Endothelial cell of umbilical vein (primary cell): ENCODE results near the gene SLC16A11. TPM values are rescaled to one million over a fixed set of nuclear protein-coding genes. Genes with fewer than 3 reads are reported as not detected.

Experiments used
- BruUV-seq: library from RNA; stranded (reverse); fragments of 400-500 nt; replicated peaks from 2 replicates; lab custom pipeline; 2021; lab: Mats Ljungman, UMichigan
- CTCF ChIA-PET: fragments of 300-600, 350-600 bp; sonication (Branson Sonifier 250); formaldehyde crosslinking; loops from one replicate; lab custom pipeline; 2021; ENCODE audit warnings: antibody characterized with exemption, inconsistent platforms; lab: Charles Lee
- POLR2A ChIA-PET: fragments of 300-600, 350-600 bp; sonication (Branson Sonifier 250); formaldehyde crosslinking; loops from one replicate; lab custom pipeline; 2021; ENCODE audit warnings: antibody characterized with exemption, inconsistent platforms; lab: Charles Lee
- DNase-seq: peaks from one replicate; pipeline ENCODE4 v3.0.0-alpha.2; 2011; ENCODE audit warnings: low read depth, low spot score
- FAIRE-seq: peaks from 2 replicates; lab custom pipeline; 2011; peaks lifted over from hg19 to GRCh38; lab: Jason Lieb, UNC
- H2AFZ ChIP-seq: 2 replicates; pipeline ENCODE4 v1.6.0; 2012; ENCODE audit warnings: low read depth, low read length, control low read depth, inconsistent platforms
- H3K27ac ChIP-seq: 2 replicates; pipeline ENCODE4 v1.5.1; 2011; ENCODE audit warnings: low read depth, mild to moderate bottlenecking, control low read depth, low read length, moderate library complexity; ENCODE audit not compliant: insufficient read depth
- H3K27me3 ChIP-seq, 2 experiments: 2 replicates each; pipeline versions ENCODE4 v1.6.0 to v1.6.1; 2011; ENCODE audit warnings: low read length in 2 of 2, mixed read lengths in 1 of 2; ENCODE audit not compliant: control insufficient read depth in 2 of 2, insufficient read depth in 2 of 2
- H3K36me3 ChIP-seq, 2 experiments: 2 replicates in 1 of 2; 3 replicates in 1 of 2; pipeline ENCODE4 v1.5.1; 2011; ENCODE audit warnings: low read length in 2 of 2, mild to moderate bottlenecking in 1 of 2, moderate library complexity in 1 of 2; ENCODE audit not compliant: control insufficient read depth in 2 of 2, insufficient read depth in 2 of 2; ENCODE audit errors: extremely low read depth in 1 of 2
- H3K4me1 ChIP-seq: 3 replicates; pipeline ENCODE4 v1.5.1; 2011; ENCODE audit warnings: mild to moderate bottlenecking, low read length; ENCODE audit not compliant: control insufficient read depth, insufficient read depth; ENCODE audit errors: extremely low read depth
- H3K4me2 ChIP-seq: 2 replicates; pipeline ENCODE4 v1.6.1; 2011; ENCODE audit warnings: low read length, control low read depth, mixed read lengths; ENCODE audit not compliant: insufficient read depth
- H3K4me3 ChIP-seq, 3 experiments: fragments of 200-600 bp in 1 of 3; sonication (generic), shearing (Covaris generic) in 1 of 3; replicated peaks in 1 of 3; 2 replicates each; pipeline ENCODE4 v1.5.1; 2011 to 2016; ENCODE audit warnings: control low read depth in 3 of 3, low read length in 3 of 3, mild to moderate bottlenecking in 2 of 3, inconsistent platforms in 1 of 3, low read depth in 1 of 3, moderate library complexity in 1 of 3; ENCODE audit not compliant: insufficient read depth in 1 of 3
- H3K79me2 ChIP-seq: 2 replicates; pipeline ENCODE4 v1.6.0; 2012; ENCODE audit warnings: low read length, inconsistent platforms; ENCODE audit not compliant: control insufficient read depth, insufficient read depth
- H3K9ac ChIP-seq: replicated peaks from 2 replicates; pipeline ENCODE3; 2011; ENCODE audit warnings: low read length, control low read depth; ENCODE audit not compliant: insufficient read depth; ENCODE audit errors: extremely low read depth
- H3K9me1 ChIP-seq: replicated peaks from 3 replicates; pipeline ENCODE4 v1.6.0; 2011; ENCODE audit warnings: mild to moderate bottlenecking, low read length; ENCODE audit not compliant: control insufficient read depth, insufficient read depth; ENCODE audit errors: extremely low read depth
- H3K9me3 ChIP-seq: replicated peaks from 2 replicates; pipeline ENCODE4 v1.5.1; 2012; ENCODE audit warnings: low read length, inconsistent platforms; ENCODE audit not compliant: control insufficient read depth, insufficient read depth
- H4K20me1 ChIP-seq: replicated peaks from 2 replicates; pipeline ENCODE3; 2011; ENCODE audit warnings: mild to moderate bottlenecking, low read length; ENCODE audit not compliant: control insufficient read depth, insufficient read depth; ENCODE audit errors: extremely low read depth
- EZH2 ChIP-seq: IDR thresholded peaks from 2 replicates; pipeline ENCODE4 v1.6.1; 2012; ENCODE audit warnings: borderline replicate concordance, low read depth, mild to moderate bottlenecking, moderate library complexity, low read length, inconsistent platforms; ENCODE audit not compliant: severe bottlenecking
- FOS ChIP-seq: IDR thresholded peaks from 2 replicates; pipeline ENCODE4 v1.6.1; 2011; ENCODE audit warnings: mild to moderate bottlenecking, low read length, moderate library complexity, borderline replicate concordance; ENCODE audit not compliant: insufficient read depth
- GATA2 ChIP-seq: IDR thresholded peaks from 2 replicates; pipeline ENCODE4 v1.7.0; 2011; ENCODE audit warnings: low read depth, mild to moderate bottlenecking, moderate library complexity, mixed read lengths, low read length; ENCODE audit not compliant: insufficient read length, insufficient read depth
- JUN ChIP-seq: IDR thresholded peaks from 2 replicates; pipeline ENCODE4 v1.6.1; 2011; ENCODE audit warnings: borderline replicate concordance, low read depth; ENCODE audit not compliant: insufficient read length, insufficient read depth
- MYC ChIP-seq: IDR thresholded peaks from one replicate; pipeline ENCODE4 v1.6.1; 2011; ENCODE audit warnings: mild to moderate bottlenecking, low read depth, low read length
- POLR2A ChIP-seq: IDR thresholded peaks from 2 replicates; pipeline ENCODE4 v1.6.1; 2012; ENCODE audit warnings: low read depth, mild to moderate bottlenecking, control low read depth, low read length
- POLR2AphosphoS5 ChIP-seq: IDR thresholded peaks from 2 replicates; pipeline ENCODE4 v1.6.1; 2012; ENCODE audit warnings: low read depth, mild to moderate bottlenecking, control low read depth, low read length, moderate library complexity; ENCODE audit not compliant: insufficient read depth
- dilution Hi-C: fragments of 300-500 bp; cut with MboI; formaldehyde crosslinking; loops from one replicate; pipeline ENCODE4 v1.15.0; 2019; ENCODE audit warnings: low sequenced_read_pairs; ENCODE audit not compliant: extremely low pct_ligation_motif_present
- intact Hi-C: fragments of 100-400 bp; cut with micrococcal nuclease; formaldehyde crosslinking; loops from one replicate; pipeline ENCODE4 v1.10.0; 2022
- polyA plus RNA-seq, 4 experiments: library from polyadenylated mRNA; depleted of rRNA in 3 of 4; stranded (reverse) in 3 of 4; unstranded in 1 of 4; fragments of >200 nt; gene quantifications; 2 replicates each; pipeline versions ENCODE4 v1.2.1 to v1.2.3, GENCODE V29; 2011 to 2012; ENCODE audit warnings: missing spikeins in 1 of 4
- total RNA-seq: library from RNA; stranded (reverse); gene quantifications from 2 replicates; pipeline ENCODE4 v1.2.3, GENCODE V29; 2021
- TF ChIP-seq, protein P1 (sequence below): IDR thresholded peaks from 2 replicates; pipeline ENCODE4 v1.6.1; 2011; ENCODE audit not compliant: insufficient read depth, insufficient read length
- TF ChIP-seq, protein P2 (sequence below), 2 donors: IDR thresholded peaks; 1 replicate in 1 of 2; 2 replicates in 1 of 2; pipeline ENCODE4 v1.5.1; 2011; ENCODE audit warnings: low read length in 2 of 2, mild to moderate bottlenecking in 2 of 2, moderate library complexity in 2 of 2, control low read depth in 1 of 2, inconsistent platforms in 1 of 2, low read depth in 1 of 2; ENCODE audit not compliant: insufficient read depth in 1 of 2; ENCODE audit errors: extremely low read depth in 1 of 2

SLC16A11 gene
- total and polyA plus RNA-seq, 2 donors (not counting 3 experiments of a cell fraction or from before 2014, with no cell fraction given): 0.95 to 1.4 TPM

DNA sequence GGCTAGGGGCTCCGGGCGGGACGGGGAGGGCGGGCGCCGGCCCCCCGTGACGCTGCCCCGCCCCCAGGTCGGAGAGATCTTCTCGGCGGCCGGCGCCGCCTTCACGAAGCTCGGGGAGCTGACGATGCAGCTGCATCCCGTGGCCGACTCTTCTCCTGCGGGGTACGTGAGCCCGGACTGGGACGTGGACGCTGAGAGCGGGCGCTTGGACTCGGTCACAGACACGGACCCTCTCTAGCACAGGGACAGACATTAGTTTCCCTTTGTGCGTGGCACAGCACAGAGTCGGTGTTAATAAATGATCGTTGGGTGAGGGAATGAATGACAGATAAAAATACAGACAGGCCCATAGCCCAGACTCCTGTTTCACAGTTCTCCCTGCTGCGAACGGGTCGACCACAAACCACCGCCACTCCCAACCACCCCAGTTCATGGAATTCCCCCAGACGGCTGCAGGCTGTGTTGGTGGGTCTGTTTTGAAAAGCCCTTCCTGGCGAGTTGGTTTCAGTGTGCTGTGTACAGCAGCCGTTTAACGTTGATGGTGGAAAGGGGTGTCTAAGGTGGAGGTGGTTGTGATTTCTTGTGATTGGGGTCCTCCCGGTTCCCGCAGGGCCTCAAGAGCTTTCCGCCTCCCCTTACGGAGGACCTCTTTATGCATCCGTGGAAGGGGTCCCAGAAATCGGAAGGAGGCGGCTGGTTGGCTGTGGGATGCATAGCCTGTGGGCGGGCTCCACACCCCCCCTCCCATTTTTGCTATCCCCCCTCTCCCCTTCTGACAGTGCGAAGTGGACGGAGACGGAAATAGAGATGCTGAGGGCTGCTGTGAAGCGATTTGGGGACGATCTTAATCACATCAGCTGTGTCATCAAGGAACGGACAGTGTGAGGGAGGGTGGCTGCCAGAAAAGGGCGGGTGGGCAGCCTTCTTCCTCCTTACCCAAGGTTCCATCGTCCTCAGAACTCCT, 28.6 kb downstream of the SLC16A11 start:
- H3K9me3 ChIP-seq: no peaks in the 10 kb centered on the region
- DNase-seq (no peak), FAIRE-seq (peak; percentile 78)
- BruUV-seq: TSS peak; percentile 20
- H3K27me3 ChIP-seq: no peaks in the 10 kb centered on the region
- no peak for TF ChIP-seq FOS
- TF ChIP-seq, protein P1, sequence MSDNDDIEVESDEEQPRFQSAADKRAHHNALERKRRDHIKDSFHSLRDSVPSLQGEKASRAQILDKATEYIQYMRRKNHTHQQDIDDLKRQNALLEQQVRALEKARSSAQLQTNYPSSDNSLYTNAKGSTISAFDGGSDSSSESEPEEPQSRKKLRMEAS: no peak
- no peak for TF ChIP-seq GATA2
- no peak for TF ChIP-seq JUN
- TF ChIP-seq EZH2: no peak
- TF ChIP-seq, protein P2, sequence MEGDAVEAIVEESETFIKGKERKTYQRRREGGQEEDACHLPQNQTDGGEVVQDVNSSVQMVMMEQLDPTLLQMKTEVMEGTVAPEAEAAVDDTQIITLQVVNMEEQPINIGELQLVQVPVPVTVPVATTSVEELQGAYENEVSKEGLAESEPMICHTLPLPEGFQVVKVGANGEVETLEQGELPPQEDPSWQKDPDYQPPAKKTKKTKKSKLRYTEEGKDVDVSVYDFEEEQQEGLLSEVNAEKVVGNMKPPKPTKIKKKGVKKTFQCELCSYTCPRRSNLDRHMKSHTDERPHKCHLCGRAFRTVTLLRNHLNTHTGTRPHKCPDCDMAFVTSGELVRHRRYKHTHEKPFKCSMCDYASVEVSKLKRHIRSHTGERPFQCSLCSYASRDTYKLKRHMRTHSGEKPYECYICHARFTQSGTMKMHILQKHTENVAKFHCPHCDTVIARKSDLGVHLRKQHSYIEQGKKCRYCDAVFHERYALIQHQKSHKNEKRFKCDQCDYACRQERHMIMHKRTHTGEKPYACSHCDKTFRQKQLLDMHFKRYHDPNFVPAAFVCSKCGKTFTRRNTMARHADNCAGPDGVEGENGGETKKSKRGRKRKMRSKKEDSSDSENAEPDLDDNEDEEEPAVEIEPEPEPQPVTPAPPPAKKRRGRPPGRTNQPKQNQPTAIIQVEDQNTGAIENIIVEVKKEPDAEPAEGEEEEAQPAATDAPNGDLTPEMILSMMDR (IDR thresholded peaks at IDR 0.05; ENCODE audit: extremely low read depth in 1 of 2, insufficient read depth in 1 of 2, low read depth in 1 of 2, low read length in 2 of 2): no peak
- no peak for TF ChIP-seq MYC
- peak; percentile 25 for TF ChIP-seq POLR2AphosphoS5
- TF ChIP-seq POLR2A: peak; percentile 84
- H3K4me2 ChIP-seq: peak overlapping the region; percentile 85
- intact Hi-C loops: loop anchor here (1.0 to 5.0 kb wide), 3 partner anchors 7 to 363 kb away; partner anchors contain the start of genes C17orf100 and MED31
- H2AFZ ChIP-seq: peak overlapping the region; percentile 4
- ChIA-PET CTCF (interaction anchor here (0.6 to 1.7 kb wide), 7 partner anchors 11 to 112 kb away, joined by 3 to 16 read pairs (median 3); partner anchors contain the start of gene SLC16A13), POLR2A (interaction anchor here (0.6 to 1.0 kb wide), 2 partner anchors 8 to 11 kb away, joined by 5 to 6 read pairs; no protein-coding TSS in a partner anchor)
- peak overlapping the region; percentile 41 to 93 (median 73) for H3K4me3 ChIP-seq
- peak overlapping the region; percentile 94 for H3K27ac ChIP-seq
- no peaks in the 10 kb centered on the region for H4K20me1 ChIP-seq
- H3K9me1 ChIP-seq: no peaks in the 10 kb centered on the region
- dilution Hi-C loops: no loop called here
- H3K9ac ChIP-seq: peak overlapping the region; percentile 87
- H3K4me1 ChIP-seq: peaks cover 46% of the 10 kb centered on the region
- H3K79me2 ChIP-seq: peaks cover 35% of the 10 kb centered on the region
- H3K36me3 ChIP-seq: peaks cover 0 to 3% of the 10 kb centered on the region in 2 experiments
